ENCODE data around the gene GFY.
"Not testable (repeated sequence)": the region's sequence is repeated elsewhere in the genome, so short reads cannot be mapped to it uniquely, and the experiment has no call there.

GFY gene

GRCh38 chr19:49455773-49456172 is 30.6 kb downstream of the GFY start:
- TF ChIP-seq, protein P1, sequence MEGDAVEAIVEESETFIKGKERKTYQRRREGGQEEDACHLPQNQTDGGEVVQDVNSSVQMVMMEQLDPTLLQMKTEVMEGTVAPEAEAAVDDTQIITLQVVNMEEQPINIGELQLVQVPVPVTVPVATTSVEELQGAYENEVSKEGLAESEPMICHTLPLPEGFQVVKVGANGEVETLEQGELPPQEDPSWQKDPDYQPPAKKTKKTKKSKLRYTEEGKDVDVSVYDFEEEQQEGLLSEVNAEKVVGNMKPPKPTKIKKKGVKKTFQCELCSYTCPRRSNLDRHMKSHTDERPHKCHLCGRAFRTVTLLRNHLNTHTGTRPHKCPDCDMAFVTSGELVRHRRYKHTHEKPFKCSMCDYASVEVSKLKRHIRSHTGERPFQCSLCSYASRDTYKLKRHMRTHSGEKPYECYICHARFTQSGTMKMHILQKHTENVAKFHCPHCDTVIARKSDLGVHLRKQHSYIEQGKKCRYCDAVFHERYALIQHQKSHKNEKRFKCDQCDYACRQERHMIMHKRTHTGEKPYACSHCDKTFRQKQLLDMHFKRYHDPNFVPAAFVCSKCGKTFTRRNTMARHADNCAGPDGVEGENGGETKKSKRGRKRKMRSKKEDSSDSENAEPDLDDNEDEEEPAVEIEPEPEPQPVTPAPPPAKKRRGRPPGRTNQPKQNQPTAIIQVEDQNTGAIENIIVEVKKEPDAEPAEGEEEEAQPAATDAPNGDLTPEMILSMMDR (conservative IDR thresholded peaks at IDR 0.05; ENCODE audit: low read depth, low read length) = no peak
- H3K4me2 ChIP-seq = no peak overlapping the region
- no peaks in the 10 kb centered on the region for H3K36me3 ChIP-seq (ENCODE audit: insufficient read depth)
- H4K20me1 ChIP-seq (ENCODE audit: insufficient read depth) = no peaks in the 10 kb centered on the region
- no peaks in the 10 kb centered on the region for H3K27me3 ChIP-seq (ENCODE audit: insufficient read depth, low read depth)
- no peak overlapping the region for H3K9ac ChIP-seq
- H3K27ac ChIP-seq = no peak overlapping the region
- H3K4me3 ChIP-seq (IDR thresholded peaks at IDR 0.05; ENCODE audit: insufficient read depth, low read depth, low read length) = no peak overlapping the region
- no peak overlapping the region for H2AFZ ChIP-seq (ENCODE audit: low read depth)
- peaks cover 74% of the 10 kb centered on the region for H3K4me1 ChIP-seq (ENCODE audit: low read depth, poor library complexity, severe bottlenecking)
- H3K79me2 ChIP-seq (ENCODE audit: insufficient read depth, low read depth) = peaks cover 46% of the 10 kb centered on the region

GRCh38 chr19:49456326-49456725 is 31.1 kb downstream of the GFY start:
- peak overlapping the region; percentile 99; the same call in 1 of the 2 replicates for H3K27ac ChIP-seq
- no peaks in the 10 kb centered on the region for H4K20me1 ChIP-seq (ENCODE audit: insufficient read depth)
- H3K4me1 ChIP-seq (ENCODE audit: low read depth, poor library complexity, severe bottlenecking) = peaks cover 76% of the 10 kb centered on the region
- peaks cover 44% of the 10 kb centered on the region for H3K79me2 ChIP-seq (ENCODE audit: insufficient read depth, low read depth)
- TF ChIP-seq, protein P1 (conservative IDR thresholded peaks at IDR 0.05; ENCODE audit: low read depth, low read length) = no peak
- H2AFZ ChIP-seq (ENCODE audit: low read depth) = no peak overlapping the region
- no peak overlapping the region for H3K4me2 ChIP-seq
- no peak overlapping the region for H3K4me3 ChIP-seq (IDR thresholded peaks at IDR 0.05; ENCODE audit: insufficient read depth, low read depth, low read length)
- no peaks in the 10 kb centered on the region for H3K27me3 ChIP-seq (ENCODE audit: insufficient read depth, low read depth)
- no peaks in the 10 kb centered on the region for H3K36me3 ChIP-seq (ENCODE audit: insufficient read depth)
- no peak overlapping the region for H3K9ac ChIP-seq

GRCh38 chr19:49458567-49458903 is 33.3 kb downstream of the GFY start:
- peak overlapping the region; percentile 100 for H3K4me2 ChIP-seq
- peaks cover 69% of the 10 kb centered on the region for H3K4me1 ChIP-seq (ENCODE audit: low read depth, poor library complexity, severe bottlenecking)

DNA sequence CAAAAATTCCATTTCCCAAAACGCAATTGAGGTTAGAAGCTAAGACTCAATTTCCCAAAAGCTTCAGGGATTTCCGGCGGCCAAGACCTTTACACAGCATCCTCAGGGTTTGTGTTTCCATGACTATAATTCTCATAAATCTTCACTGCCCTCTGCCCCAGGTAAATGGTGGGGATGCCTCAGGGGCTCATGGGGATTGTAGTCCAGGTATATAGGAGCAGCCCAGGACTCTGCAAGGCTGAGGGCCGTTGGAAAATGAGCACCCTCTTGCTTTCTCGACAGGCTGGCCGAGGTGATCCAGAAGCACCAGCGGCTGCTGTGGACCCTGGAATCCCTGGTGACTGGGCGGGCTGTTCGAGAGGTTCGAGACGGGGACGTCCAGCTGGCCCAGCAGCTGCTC is 34.2 kb downstream of the GFY start:
- Histone ChIP-seq H3K4me1 (ENCODE audit: low read depth, poor library complexity, severe bottlenecking) (peaks cover 62% of the 10 kb centered on the region), H2AFZ (ENCODE audit: low read depth) (peak overlapping the region; percentile 63; the same call in 1 of the 2 replicates), H3K27ac (peak overlapping the region; percentile 99), H3K4me2 (peak overlapping the region; percentile 100), H3K79me2 (ENCODE audit: insufficient read depth, low read depth) (peaks cover 33% of the 10 kb centered on the region), H3K27me3 (ENCODE audit: insufficient read depth, low read depth) (no peaks in the 10 kb centered on the region), H3K9ac (peak overlapping the region; percentile 87; the same call in 1 of the 2 replicates), H3K4me3 (IDR thresholded peaks at IDR 0.05; ENCODE audit: insufficient read depth, low read depth, low read length) (no peak overlapping the region), H3K36me3 (ENCODE audit: insufficient read depth) (no peaks in the 10 kb centered on the region), H4K20me1 (ENCODE audit: insufficient read depth) (no peaks in the 10 kb centered on the region)
- TF ChIP-seq, protein P1 (conservative IDR thresholded peaks at IDR 0.05; ENCODE audit: low read depth, low read length) = no peak

More at GRCh38 chr19:49458567-49458903, 33.3 kb downstream of the GFY start:
- peaks cover 42% of the 10 kb centered on the region for H3K79me2 ChIP-seq (ENCODE audit: insufficient read depth, low read depth)
- peak overlapping the region; percentile 14 for H3K4me3 ChIP-seq (IDR thresholded peaks at IDR 0.05; ENCODE audit: insufficient read depth, low read depth, low read length)
- H3K27me3 ChIP-seq (ENCODE audit: insufficient read depth, low read depth) = no peaks in the 10 kb centered on the region
- TF ChIP-seq, protein P1 (conservative IDR thresholded peaks at IDR 0.05; ENCODE audit: low read depth, low read length) = no peak
- H3K27ac ChIP-seq = peak overlapping the region; percentile 99
- H2AFZ ChIP-seq (ENCODE audit: low read depth) = peak overlapping the region; percentile 63
- no peaks in the 10 kb centered on the region for H4K20me1 ChIP-seq (ENCODE audit: insufficient read depth)
- H3K9ac ChIP-seq = peak overlapping the region; percentile 87
- no peaks in the 10 kb centered on the region for H3K36me3 ChIP-seq (ENCODE audit: insufficient read depth)

GRCh38 chr19:49461130-49461529 is 35.9 kb downstream of the GFY start:
- not testable (repeated sequence) for H3K9ac ChIP-seq; H2AFZ ChIP-seq (ENCODE audit: low read depth); H3K27me3 ChIP-seq (ENCODE audit: insufficient read depth, low read depth); H3K4me2 ChIP-seq; H3K4me3 ChIP-seq (IDR thresholded peaks at IDR 0.05; ENCODE audit: insufficient read depth, low read depth, low read length); H3K27ac ChIP-seq; H4K20me1 ChIP-seq (ENCODE audit: insufficient read depth); H3K36me3 ChIP-seq (ENCODE audit: insufficient read depth)
- peaks cover 27% of the 10 kb centered on the region for H3K79me2 ChIP-seq (ENCODE audit: insufficient read depth, low read depth)
- H3K4me1 ChIP-seq (ENCODE audit: low read depth, poor library complexity, severe bottlenecking) = peaks cover 50% of the 10 kb centered on the region
